Endothelial cell (in vitro differentiated cells): ENCODE results near the gene NRXN2. TPM values are rescaled to one million over a fixed set of nuclear protein-coding genes. Genes with fewer than 3 reads are reported as not detected.

Source experiments
- DNase-seq: peaks from one replicate; pipeline ENCODE4 v3.0.0; 2021; ENCODE audit warnings: low spot score
- H3K27ac Mint-ChIP-seq: one replicate; pipeline ENCODE4 v1.8.0; 2021; ENCODE audit warnings: mixed read lengths, inconsistent platforms; ENCODE audit not compliant: unreplicated experiment
- H3K27me3 Mint-ChIP-seq: one replicate; pipeline ENCODE4 v1.8.0; 2021; ENCODE audit warnings: mild to moderate bottlenecking, moderate library complexity, mixed read lengths, inconsistent platforms; ENCODE audit not compliant: unreplicated experiment
- H3K36me3 Mint-ChIP-seq: one replicate; pipeline ENCODE4 v1.8.0; 2021; ENCODE audit warnings: mild to moderate bottlenecking, low read depth, mixed read lengths, inconsistent platforms; ENCODE audit not compliant: unreplicated experiment
- H3K4me1 Mint-ChIP-seq: one replicate; pipeline ENCODE4 v1.8.0; 2021; ENCODE audit warnings: mild to moderate bottlenecking, mixed read lengths, inconsistent platforms; ENCODE audit not compliant: unreplicated experiment
- H3K4me3 Mint-ChIP-seq: one replicate; pipeline ENCODE4 v1.8.0; 2021; ENCODE audit warnings: mild to moderate bottlenecking, mixed read lengths, inconsistent platforms; ENCODE audit not compliant: unreplicated experiment
- H3K9me3 Mint-ChIP-seq: one replicate; pipeline ENCODE4 v1.8.0; 2021; ENCODE audit warnings: mixed read lengths, inconsistent platforms; ENCODE audit not compliant: unreplicated experiment
- total RNA-seq: library from RNA; stranded (reverse); fragmentation: NEBNext Ultra II Directional; extraction: Animal tissue kit (Norgen Biotek cat#: 25700); gene quantifications from one replicate; pipeline ENCODE4 v1.2.1, GENCODE V29; 2021; ENCODE audit not compliant: unreplicated experiment
- TF ChIP-seq, protein P1 (sequence below): fragments of 200-600 bp; sonication (generic); IDR thresholded peaks from one replicate; pipeline ENCODE4 v1.5.0; 2021; ENCODE audit warnings: antibody characterized with exemption; ENCODE audit not compliant: unreplicated experiment

The NRXN2 gene
- total RNA-seq, 1 donor from 2014 or later, result 11.5 TPM

DNA sequence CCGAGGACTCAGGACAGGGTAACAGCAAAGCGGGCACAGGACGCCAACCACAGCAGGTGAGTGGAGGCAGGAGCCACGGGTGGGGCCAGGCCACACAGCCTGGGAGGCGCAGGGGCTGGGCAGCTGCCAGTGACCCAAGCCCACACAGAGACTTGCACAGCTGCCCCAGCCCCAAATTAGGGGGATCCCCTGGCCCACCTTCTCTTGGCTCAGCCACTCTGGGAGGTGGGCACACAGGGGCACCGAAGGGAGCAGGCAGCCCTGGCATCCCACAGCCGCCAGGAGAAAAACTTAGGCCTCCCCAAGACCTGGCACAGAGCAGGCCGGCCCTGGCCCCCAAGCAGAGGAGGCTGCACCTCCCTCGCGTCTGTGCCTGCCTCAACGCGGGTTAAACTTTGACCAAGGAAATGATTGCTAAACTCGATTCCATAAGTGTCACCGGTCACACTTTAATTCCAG, 132.2 kb downstream of the NRXN2 start, which contains the start of gene SLC22A12:
Gene SLC22A12 (plus strand): TSS at position 458 of the 459 bp plus-strand sequence. CDS start 337 bp downstream, outside the sequence.
- Mint-ChIP-seq H3K27me3 (peaks cover 3% of the 10 kb centered on the region), H3K27ac (no peak within 1 kb of the TSS), H3K4me3 (no peak within 1 kb of the TSS), H3K36me3 (no peaks in the 10 kb centered on the region), H3K9me3 (no peaks in the 10 kb centered on the region), H3K4me1 (no peaks in the 10 kb centered on the region)
- TF ChIP-seq, protein P1, sequence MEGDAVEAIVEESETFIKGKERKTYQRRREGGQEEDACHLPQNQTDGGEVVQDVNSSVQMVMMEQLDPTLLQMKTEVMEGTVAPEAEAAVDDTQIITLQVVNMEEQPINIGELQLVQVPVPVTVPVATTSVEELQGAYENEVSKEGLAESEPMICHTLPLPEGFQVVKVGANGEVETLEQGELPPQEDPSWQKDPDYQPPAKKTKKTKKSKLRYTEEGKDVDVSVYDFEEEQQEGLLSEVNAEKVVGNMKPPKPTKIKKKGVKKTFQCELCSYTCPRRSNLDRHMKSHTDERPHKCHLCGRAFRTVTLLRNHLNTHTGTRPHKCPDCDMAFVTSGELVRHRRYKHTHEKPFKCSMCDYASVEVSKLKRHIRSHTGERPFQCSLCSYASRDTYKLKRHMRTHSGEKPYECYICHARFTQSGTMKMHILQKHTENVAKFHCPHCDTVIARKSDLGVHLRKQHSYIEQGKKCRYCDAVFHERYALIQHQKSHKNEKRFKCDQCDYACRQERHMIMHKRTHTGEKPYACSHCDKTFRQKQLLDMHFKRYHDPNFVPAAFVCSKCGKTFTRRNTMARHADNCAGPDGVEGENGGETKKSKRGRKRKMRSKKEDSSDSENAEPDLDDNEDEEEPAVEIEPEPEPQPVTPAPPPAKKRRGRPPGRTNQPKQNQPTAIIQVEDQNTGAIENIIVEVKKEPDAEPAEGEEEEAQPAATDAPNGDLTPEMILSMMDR, result no peak
- no peak for DNase-seq

DNA sequence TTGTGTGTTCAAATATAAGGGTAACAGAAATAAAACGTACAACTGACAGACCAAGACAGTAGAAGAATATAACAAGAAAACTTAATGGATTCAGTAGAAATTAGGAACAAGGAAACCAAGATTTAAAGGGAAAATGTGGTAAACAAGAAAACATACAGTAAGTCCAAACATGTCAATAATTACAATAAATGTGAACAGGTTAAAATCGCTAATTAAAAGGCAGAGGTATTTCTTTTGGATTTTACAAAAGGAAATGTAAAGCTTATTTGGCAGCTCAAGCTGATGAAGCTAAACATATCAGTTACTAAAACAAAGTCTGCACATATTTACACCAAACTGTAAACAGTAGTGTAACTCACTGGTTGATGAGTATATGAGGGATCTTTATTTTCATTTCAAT, 134.3 kb downstream of the NRXN2 start:
- H3K36me3 Mint-ChIP-seq, result no peaks in the 10 kb centered on the region
- H3K27ac Mint-ChIP-seq, result no peak overlapping the region
- DNase-seq, result no peak
- H3K4me3 Mint-ChIP-seq, result no peak overlapping the region
- H3K27me3 Mint-ChIP-seq, result peaks cover 5% of the 10 kb centered on the region
- TF ChIP-seq, protein P1, result no peak
- H3K4me1 Mint-ChIP-seq, result no peaks in the 10 kb centered on the region
- H3K9me3 Mint-ChIP-seq, result no peaks in the 10 kb centered on the region

DNA sequence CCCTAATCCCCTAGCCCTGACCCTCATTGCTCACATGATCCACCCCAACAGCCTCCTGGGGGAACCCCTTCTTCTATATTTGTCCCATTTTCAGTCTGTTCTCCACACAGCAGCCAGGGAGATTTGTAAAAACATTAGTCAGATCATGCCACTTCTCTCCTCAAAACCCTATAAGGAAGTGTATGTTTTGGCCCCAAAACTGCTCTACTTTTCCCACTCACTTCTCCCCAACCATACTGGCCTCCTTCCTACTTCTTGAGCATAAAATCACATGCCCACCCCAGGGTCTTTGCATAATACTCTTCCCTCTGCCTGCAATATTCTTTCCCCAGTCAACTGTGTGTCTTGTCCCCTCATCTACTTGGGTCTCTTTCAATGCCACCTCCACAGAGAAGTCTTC, 136.6 kb downstream of the NRXN2 start:
- Mint-ChIP-seq H3K9me3 (no peaks in the 10 kb centered on the region), H3K4me3 (no peak overlapping the region), H3K27ac (no peak overlapping the region), H3K36me3 (no peaks in the 10 kb centered on the region), H3K27me3 (peaks cover 3% of the 10 kb centered on the region), H3K4me1 (no peaks in the 10 kb centered on the region)
- DNase-seq, result no peak
- TF ChIP-seq, protein P1, result no peak

DNA sequence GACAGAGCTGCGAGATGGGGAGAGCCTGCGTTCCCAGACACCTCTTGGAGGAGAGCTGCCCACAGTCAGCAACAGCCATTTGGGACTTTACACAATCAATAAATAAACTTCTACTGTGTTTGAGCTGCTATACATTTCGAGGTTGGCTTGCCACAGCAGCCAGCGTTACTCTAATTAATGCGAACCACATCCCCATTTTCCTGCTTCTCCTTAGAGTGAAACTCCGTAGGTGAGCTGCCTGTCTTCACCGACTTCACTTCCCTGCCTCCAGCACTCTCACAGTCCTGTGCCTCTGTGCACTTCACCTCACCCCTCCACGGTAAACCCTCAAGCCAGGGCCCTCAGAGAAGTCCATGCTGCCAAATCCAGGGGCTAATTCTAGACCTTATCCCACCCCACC, 137.8 kb downstream of the NRXN2 start:
- no peaks in the 10 kb centered on the region for H3K36me3 Mint-ChIP-seq
- H3K9me3 Mint-ChIP-seq, result no peaks in the 10 kb centered on the region
- TF ChIP-seq, protein P1, result no peak
- H3K27ac Mint-ChIP-seq, result no peak overlapping the region
- DNase-seq, result no peak
- no peak overlapping the region for H3K4me3 Mint-ChIP-seq
- H3K27me3 Mint-ChIP-seq, result peaks cover 3% of the 10 kb centered on the region
- H3K4me1 Mint-ChIP-seq, result no peaks in the 10 kb centered on the region

DNA sequence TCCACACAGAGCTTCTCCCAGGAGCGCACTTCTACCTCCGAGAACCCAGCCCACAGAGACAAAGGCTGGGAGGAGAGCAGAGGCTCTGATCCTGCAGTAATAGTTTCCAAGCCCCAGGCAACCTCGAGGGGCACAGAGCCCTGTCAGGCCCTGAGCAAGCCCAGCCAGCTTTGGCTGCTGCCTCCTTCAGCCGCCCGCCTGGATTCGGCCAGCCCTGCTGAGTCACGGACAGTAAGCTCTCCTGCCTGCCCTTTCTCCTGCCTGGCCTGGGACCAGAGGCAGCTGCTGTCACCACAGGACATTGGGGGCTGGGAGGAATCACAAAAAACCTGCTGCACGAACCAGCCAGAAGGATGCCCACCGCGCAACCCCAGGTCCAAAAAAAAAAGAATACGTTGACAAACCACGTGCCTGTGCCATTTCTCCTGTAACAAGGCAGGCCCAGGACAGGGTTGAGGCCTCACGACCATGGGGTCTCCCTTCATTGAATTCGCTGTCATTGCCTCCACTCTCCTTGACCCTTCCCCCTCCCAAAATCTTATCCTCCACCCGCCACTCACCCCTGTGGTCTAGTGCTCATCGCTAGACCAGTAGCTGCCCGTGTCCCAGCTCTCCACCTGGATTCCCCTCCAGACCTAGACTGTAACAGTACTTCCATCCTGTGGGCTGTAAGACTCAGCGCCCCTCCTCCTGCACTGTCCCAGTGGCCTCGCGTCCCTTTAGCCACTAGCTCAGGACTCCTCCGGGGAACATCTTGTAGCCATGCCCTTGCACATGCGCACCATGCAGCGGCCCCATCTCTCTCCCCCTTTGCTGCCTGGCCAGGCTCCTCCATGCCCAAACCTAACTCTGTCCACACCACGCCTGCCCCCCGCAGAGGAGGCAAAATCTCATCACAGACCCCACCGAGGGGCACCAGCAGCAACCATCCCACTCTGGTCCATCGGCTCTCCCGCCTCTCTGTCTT, 139.4 kb downstream of the NRXN2 start:
- Mint-ChIP-seq H3K4me3 (no peak overlapping the region), H3K36me3 (no peaks in the 10 kb centered on the region), H3K4me1 (no peaks in the 10 kb centered on the region), H3K27me3 (peaks cover 3% of the 10 kb centered on the region), H3K27ac (no peak overlapping the region), H3K9me3 (no peaks in the 10 kb centered on the region)
- TF ChIP-seq, protein P1, result no peak
- DNase-seq, result no peak
